CD14-positive monocyte (primary cell): ENCODE measurements around the gene CELF5. TPM values are rescaled to one million over a fixed set of nuclear protein-coding genes. Genes with fewer than 3 reads are reported as not detected.

Experiments
- DNase-seq, 3 donors: peaks; one replicate each; pipeline ENCODE4 v3.0.0-alpha.2; 2011 to 2022
- H2AFZ ChIP-seq: 2 replicates; pipeline ENCODE4 v1.6.0; 2012; ENCODE audit warnings: mild to moderate bottlenecking, low read depth, low read length, inconsistent platforms; ENCODE audit not compliant: insufficient read depth, poor library complexity, severe bottlenecking
- H3K27ac ChIP-seq, 2 donors: 1 replicate in 1 of 2; 2 replicates in 1 of 2; pipeline ENCODE4 v1.5.1; 2012 to 2013; ENCODE audit warnings: low read length in 2 of 2, control low read depth in 1 of 2, inconsistent platforms in 1 of 2, low read depth in 1 of 2, mild to moderate bottlenecking in 1 of 2
- H3K27me3 ChIP-seq, 2 donors: one replicate each; pipeline versions ENCODE4 v1.6.0 to v1.6.1; 2011 to 2013; ENCODE audit warnings: low read length in 2 of 2; ENCODE audit not compliant: control insufficient read depth in 2 of 2, insufficient read depth in 2 of 2
- H3K36me3 ChIP-seq, 2 donors: replicated peaks in 1 of 2; 1 replicate in 1 of 2; 2 replicates in 1 of 2; pipeline versions ENCODE4 v1.5.1 to v1.6.1; 2012 to 2013; ENCODE audit warnings: low read length in 2 of 2, control low read depth in 1 of 2, inconsistent platforms in 1 of 2, mild to moderate bottlenecking in 1 of 2; ENCODE audit not compliant: insufficient read depth in 2 of 2, control insufficient read depth in 1 of 2
- H3K4me1 ChIP-seq, 2 donors: 1 replicate in 1 of 2; 2 replicates in 1 of 2; pipeline versions ENCODE4 v1.5.1 to v1.6.1; 2012 to 2013; ENCODE audit warnings: low read length in 2 of 2, control low read depth in 1 of 2, inconsistent platforms in 1 of 2, mild to moderate bottlenecking in 1 of 2, moderate library complexity in 1 of 2; ENCODE audit not compliant: insufficient read depth in 2 of 2, control insufficient read depth in 1 of 2
- H3K4me2 ChIP-seq: replicated peaks from 2 replicates; pipeline ENCODE3; 2012; ENCODE audit warnings: low read length, moderate library complexity, mild to moderate bottlenecking; ENCODE audit not compliant: poor library complexity, severe bottlenecking; ENCODE audit errors: extremely low read depth
- H3K4me3 ChIP-seq, 3 experiments: fragments of 200-600 bp in 1 of 3; sonication (generic) in 1 of 3; replicated peaks in 1 of 3; 1 replicate in 2 of 3; 2 replicates in 1 of 3; pipeline ENCODE4 v1.5.1; 2011 to 2013; ENCODE audit warnings: low read length in 3 of 3, mild to moderate bottlenecking in 3 of 3, control low read depth in 2 of 3, low read depth in 2 of 3, inconsistent platforms in 1 of 3, moderate library complexity in 1 of 3
- H3K79me2 ChIP-seq: 2 replicates; pipeline ENCODE4 v1.6.0; 2012; ENCODE audit warnings: mild to moderate bottlenecking, control low read depth, inconsistent platforms, low read length, moderate library complexity; ENCODE audit not compliant: insufficient read depth
- H3K9ac ChIP-seq: 2 replicates; pipeline ENCODE4 v1.6.0; 2017; ENCODE audit warnings: low read length, mild to moderate bottlenecking; ENCODE audit not compliant: insufficient read depth, poor library complexity, severe bottlenecking
- H3K9me3 ChIP-seq, 2 donors: replicated peaks in 1 of 2; 1 replicate in 1 of 2; 2 replicates in 1 of 2; pipeline versions ENCODE4 v1.5.1 to v1.6.1; 2012 to 2013; ENCODE audit warnings: low read length in 2 of 2, control low read depth in 1 of 2; ENCODE audit not compliant: control insufficient read depth in 1 of 2, insufficient read depth in 1 of 2
- H4K20me1 ChIP-seq: 2 replicates; pipeline ENCODE4 v1.6.0; 2012; ENCODE audit warnings: mild to moderate bottlenecking, low read length, control low read depth, moderate library complexity; ENCODE audit not compliant: insufficient read depth
- H3K27ac Mint-ChIP-seq, 7 donors: one replicate each; pipeline ENCODE4 v1.8.0; 2020; ENCODE audit warnings: mild to moderate bottlenecking in 7 of 7, mixed read lengths in 7 of 7, moderate library complexity in 6 of 7, inconsistent platforms in 2 of 7
- H3K27me3 Mint-ChIP-seq, 3 donors: one replicate each; pipeline ENCODE4 v1.8.0; 2021 to 2022; ENCODE audit warnings: low read depth in 3 of 3, mild to moderate bottlenecking in 3 of 3, mixed read lengths in 3 of 3, moderate library complexity in 3 of 3, inconsistent platforms in 1 of 3
- H3K36me3 Mint-ChIP-seq, 2 donors: one replicate each; pipeline ENCODE4 v1.8.0; 2020; ENCODE audit warnings: mixed read lengths in 2 of 2, inconsistent platforms in 1 of 2, mild to moderate bottlenecking in 1 of 2
- H3K4me1 Mint-ChIP-seq: one replicate; pipeline ENCODE4 v1.8.0; 2020; ENCODE audit warnings: mild to moderate bottlenecking, mixed read lengths
- H3K4me3 Mint-ChIP-seq, 2 donors: one replicate each; pipeline ENCODE4 v1.8.0; 2020; ENCODE audit warnings: mild to moderate bottlenecking in 2 of 2, mixed read lengths in 2 of 2, moderate library complexity in 1 of 2
- H3K9me3 Mint-ChIP-seq, 7 donors: one replicate each; pipeline ENCODE4 v1.8.0; 2020 to 2022; ENCODE audit warnings: mixed read lengths in 7 of 7, mild to moderate bottlenecking in 6 of 7, moderate library complexity in 6 of 7, inconsistent platforms in 2 of 7
- WGBS: methylation state at CpG from one replicate; pipeline ENCODE4 v1.1.5; 2013; ENCODE audit warnings: missing lambda C conversion rate; ENCODE audit not compliant: insufficient coverage; 5-methylcytosine and 5-hydroxymethylcytosine counted together
- intact Hi-C, 2 donors: fragments of 100-400 bp; cut with micrococcal nuclease; formaldehyde crosslinking; loops; one replicate each; pipeline versions ENCODE4 v1.15.0 to v1.15.1; 2023
- polyA plus RNA-seq, 3 donors: library from polyadenylated mRNA; depleted of rRNA in 1 of 3; unstranded in 2 of 3; stranded (reverse) in 1 of 3; fragments of 300-500 nt in 2 of 3; fragments of >200 nt in 1 of 3; fragmentation: Illumina TruSeq in 2 of 3; gene quantifications; 1 replicate in 2 of 3; 2 replicates in 1 of 3; pipeline ENCODE4 v1.2.3, GENCODE V29; 2012 to 2021
- TF ChIP-seq, protein P1 (sequence below): fragments of 200-600 bp; IDR thresholded peaks from one replicate; pipeline ENCODE4 v1.8.0; 2022; ENCODE audit warnings: antibody characterized with exemption, mild to moderate bottlenecking

CELF5 gene
- polyA plus RNA-seq, 3 donors: not detected

DNA sequence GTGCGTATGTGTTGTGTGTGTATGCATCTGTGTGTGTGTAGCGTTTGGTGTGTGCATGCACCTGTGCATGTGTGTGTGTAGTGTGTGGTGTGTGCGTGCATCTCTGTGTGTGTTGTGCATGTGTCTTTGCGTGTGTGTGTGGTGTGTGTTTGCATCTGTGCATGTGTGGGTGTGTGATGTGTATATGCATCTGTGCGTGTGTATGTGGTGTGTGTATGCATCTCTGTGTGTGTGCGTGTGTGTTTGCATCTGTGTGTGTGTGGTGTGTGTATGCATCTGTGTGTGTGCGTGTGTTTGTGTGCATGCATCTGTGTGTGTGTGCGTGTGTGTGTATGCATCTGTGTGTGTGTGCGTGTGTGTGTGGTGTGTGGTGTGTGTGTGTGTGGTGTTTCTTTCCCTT lies 20.6 kb downstream of the CELF5 start:
- Histone ChIP-seq H3K27ac (no peak overlapping the region), H3K4me1 (no peaks in the 10 kb centered on the region), H3K79me2 (no peaks in the 10 kb centered on the region), H3K27me3 (no peaks in the 10 kb centered on the region), H3K9ac (no peak overlapping the region), H3K4me2 (no peak overlapping the region), H4K20me1 (no peaks in the 10 kb centered on the region), H3K4me3 (no peak overlapping the region), H3K36me3 (no peaks in the 10 kb centered on the region), H3K9me3 (peaks cover 0 to 4% of the 10 kb centered on the region in 2 donors), H2AFZ (no peak overlapping the region)
- TF ChIP-seq, protein P1, sequence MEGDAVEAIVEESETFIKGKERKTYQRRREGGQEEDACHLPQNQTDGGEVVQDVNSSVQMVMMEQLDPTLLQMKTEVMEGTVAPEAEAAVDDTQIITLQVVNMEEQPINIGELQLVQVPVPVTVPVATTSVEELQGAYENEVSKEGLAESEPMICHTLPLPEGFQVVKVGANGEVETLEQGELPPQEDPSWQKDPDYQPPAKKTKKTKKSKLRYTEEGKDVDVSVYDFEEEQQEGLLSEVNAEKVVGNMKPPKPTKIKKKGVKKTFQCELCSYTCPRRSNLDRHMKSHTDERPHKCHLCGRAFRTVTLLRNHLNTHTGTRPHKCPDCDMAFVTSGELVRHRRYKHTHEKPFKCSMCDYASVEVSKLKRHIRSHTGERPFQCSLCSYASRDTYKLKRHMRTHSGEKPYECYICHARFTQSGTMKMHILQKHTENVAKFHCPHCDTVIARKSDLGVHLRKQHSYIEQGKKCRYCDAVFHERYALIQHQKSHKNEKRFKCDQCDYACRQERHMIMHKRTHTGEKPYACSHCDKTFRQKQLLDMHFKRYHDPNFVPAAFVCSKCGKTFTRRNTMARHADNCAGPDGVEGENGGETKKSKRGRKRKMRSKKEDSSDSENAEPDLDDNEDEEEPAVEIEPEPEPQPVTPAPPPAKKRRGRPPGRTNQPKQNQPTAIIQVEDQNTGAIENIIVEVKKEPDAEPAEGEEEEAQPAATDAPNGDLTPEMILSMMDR: no peak
- Mint-ChIP-seq H3K4me3 (no peak overlapping the region), H3K4me1 (no peaks in the 10 kb centered on the region), H3K9me3 (peaks cover 0 to 5% (median 2%) of the 10 kb centered on the region in 7 donors), H3K36me3 (no peaks in the 10 kb centered on the region), H3K27ac (no peak overlapping the region), H3K27me3 (peaks cover 4 to 12% (median 8%) of the 10 kb centered on the region in 3 donors)
- intact Hi-C loops: no loop called here
- WGBS: 93% methylated on average over 5 of the region's 9 CpGs
- no peak for DNase-seq

DNA sequence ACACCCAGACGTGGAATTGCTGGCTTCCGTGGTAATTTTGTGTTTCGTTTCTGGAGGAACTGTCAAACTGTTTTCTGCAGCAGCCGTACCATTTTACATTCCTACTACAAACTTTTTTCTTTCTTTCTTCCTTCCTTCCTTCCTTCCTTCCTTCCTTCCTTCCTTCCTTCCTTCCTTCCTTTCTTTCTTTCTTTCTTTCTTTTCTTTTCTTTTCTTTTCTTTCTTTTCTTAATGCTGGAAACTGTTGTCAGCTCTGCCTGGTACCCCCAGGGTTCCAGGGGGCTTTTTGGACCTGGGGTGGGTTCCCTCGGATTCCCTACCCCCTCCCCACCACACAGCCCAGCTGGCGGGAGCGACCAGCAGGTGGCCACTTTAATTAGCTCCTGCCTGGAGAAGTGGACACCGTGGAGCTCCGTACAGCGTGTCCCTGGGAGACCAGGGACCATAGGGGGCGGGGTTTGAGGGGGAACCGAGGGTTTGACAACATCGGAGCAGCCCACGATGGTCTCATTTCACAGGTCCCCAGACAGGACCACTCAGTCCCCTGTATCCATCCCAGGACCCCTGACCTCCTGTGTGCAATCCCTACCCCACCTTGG lies 24.4 kb downstream of the CELF5 start:
- H3K4me3 Mint-ChIP-seq: no peak overlapping the region
- H3K36me3 ChIP-seq: no peaks in the 10 kb centered on the region

More for the DNA sequence above, 24.4 kb downstream of the CELF5 start:
- TF ChIP-seq, protein P1: no peak
- no peaks in the 10 kb centered on the region for H3K79me2 ChIP-seq
- H3K27me3 ChIP-seq: no peaks in the 10 kb centered on the region
- H3K4me3 ChIP-seq: no peak overlapping the region
- H3K9ac ChIP-seq: no peak overlapping the region
- H2AFZ ChIP-seq: no peak overlapping the region
- DNase-seq: no peak
- peaks cover 5 to 13% of the 10 kb centered on the region in 2 donors for H3K9me3 ChIP-seq
- peaks cover 4 to 13% (median 4%) of the 10 kb centered on the region in 3 donors for H3K27me3 Mint-ChIP-seq
- H3K9me3 Mint-ChIP-seq: peaks cover 0 to 14% (median 12%) of the 10 kb centered on the region in 7 donors
- no peaks in the 10 kb centered on the region for H3K36me3 Mint-ChIP-seq
- H3K27ac Mint-ChIP-seq: no peak overlapping the region
- no peak overlapping the region for H3K4me2 ChIP-seq
- intact Hi-C loops: no loop called here
- no peaks in the 10 kb centered on the region for H4K20me1 ChIP-seq
- WGBS: 56% methylated on average over 10 of the region's 14 CpGs
- no peaks in the 10 kb centered on the region for H3K4me1 ChIP-seq
- H3K4me1 Mint-ChIP-seq: no peaks in the 10 kb centered on the region
- no peak overlapping the region for H3K27ac ChIP-seq
